Bronchial epithelial cell (primary cell): Measurements from ENCODE around the gene TELO2. TPM values are rescaled to one million over a fixed set of nuclear protein-coding genes. Genes with fewer than 3 reads are reported as not detected.

ENCODE experiments used
- DNase-seq: peaks from one replicate; pipeline ENCODE4 v3.0.0-alpha.2; 2010; ENCODE audit warnings: low read depth
- FAIRE-seq: peaks from 2 replicates; lab custom pipeline; 2011; peaks lifted over from hg19 to GRCh38; lab: Jason Lieb, UNC
- H3K27me3 ChIP-seq: 2 replicates; pipeline ENCODE4 v1.5.1; 2011; ENCODE audit warnings: low read length; ENCODE audit not compliant: control insufficient read depth, insufficient read depth
- H3K36me3 ChIP-seq: 2 replicates; pipeline ENCODE4 v1.5.1; 2011; ENCODE audit warnings: low read length; ENCODE audit not compliant: control insufficient read depth, insufficient read depth
- H3K4me3 ChIP-seq: 2 replicates; pipeline ENCODE4 v1.5.1; 2011; ENCODE audit warnings: mild to moderate bottlenecking, low read depth, low read length, control low read depth
- total RNA-seq: library from RNA; depleted of rRNA; stranded (reverse); fragments of >200 nt; gene quantifications from 2 replicates; pipeline ENCODE4 v1.2.1, GENCODE V29; 2014
- TF ChIP-seq, protein P1 (sequence below): IDR thresholded peaks from 2 replicates; pipeline ENCODE4 v1.5.1; 2011; ENCODE audit warnings: mild to moderate bottlenecking, moderate library complexity, low read length, control low read depth, inconsistent platforms; ENCODE audit not compliant: insufficient read depth, severe bottlenecking

Gene TELO2
- total RNA-seq, 1 donor from 2014 or later: 8.2 TPM

DNA sequence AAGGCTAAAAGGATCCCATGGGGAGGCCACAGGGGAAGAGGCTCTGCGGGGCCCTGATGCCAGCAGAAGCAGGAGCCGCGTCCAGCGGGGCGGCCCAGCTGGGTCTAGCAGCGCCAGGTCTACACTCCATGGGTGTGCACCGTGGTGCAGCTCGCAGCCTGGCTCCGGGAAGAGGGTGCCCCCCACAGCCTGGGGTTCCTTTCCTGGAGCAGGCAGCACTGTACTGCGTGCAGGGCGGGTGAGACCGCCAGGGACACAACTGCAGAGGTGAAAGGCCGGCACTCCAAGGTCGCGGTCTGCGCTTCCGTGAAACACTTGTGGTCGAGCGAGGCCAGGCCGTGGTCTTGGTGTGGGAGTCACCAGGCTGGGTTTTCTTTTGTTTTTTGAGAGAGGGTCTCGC lies 42.3 kb upstream of the TELO2 start:
- no peak for DNase-seq
- FAIRE-seq: no peak
- Histone ChIP-seq H3K36me3 (peaks cover 10% of the 10 kb centered on the region), H3K27me3 (no peaks in the 10 kb centered on the region), H3K4me3 (no peak overlapping the region)
- TF ChIP-seq, protein P1, sequence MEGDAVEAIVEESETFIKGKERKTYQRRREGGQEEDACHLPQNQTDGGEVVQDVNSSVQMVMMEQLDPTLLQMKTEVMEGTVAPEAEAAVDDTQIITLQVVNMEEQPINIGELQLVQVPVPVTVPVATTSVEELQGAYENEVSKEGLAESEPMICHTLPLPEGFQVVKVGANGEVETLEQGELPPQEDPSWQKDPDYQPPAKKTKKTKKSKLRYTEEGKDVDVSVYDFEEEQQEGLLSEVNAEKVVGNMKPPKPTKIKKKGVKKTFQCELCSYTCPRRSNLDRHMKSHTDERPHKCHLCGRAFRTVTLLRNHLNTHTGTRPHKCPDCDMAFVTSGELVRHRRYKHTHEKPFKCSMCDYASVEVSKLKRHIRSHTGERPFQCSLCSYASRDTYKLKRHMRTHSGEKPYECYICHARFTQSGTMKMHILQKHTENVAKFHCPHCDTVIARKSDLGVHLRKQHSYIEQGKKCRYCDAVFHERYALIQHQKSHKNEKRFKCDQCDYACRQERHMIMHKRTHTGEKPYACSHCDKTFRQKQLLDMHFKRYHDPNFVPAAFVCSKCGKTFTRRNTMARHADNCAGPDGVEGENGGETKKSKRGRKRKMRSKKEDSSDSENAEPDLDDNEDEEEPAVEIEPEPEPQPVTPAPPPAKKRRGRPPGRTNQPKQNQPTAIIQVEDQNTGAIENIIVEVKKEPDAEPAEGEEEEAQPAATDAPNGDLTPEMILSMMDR: no peak

DNA sequence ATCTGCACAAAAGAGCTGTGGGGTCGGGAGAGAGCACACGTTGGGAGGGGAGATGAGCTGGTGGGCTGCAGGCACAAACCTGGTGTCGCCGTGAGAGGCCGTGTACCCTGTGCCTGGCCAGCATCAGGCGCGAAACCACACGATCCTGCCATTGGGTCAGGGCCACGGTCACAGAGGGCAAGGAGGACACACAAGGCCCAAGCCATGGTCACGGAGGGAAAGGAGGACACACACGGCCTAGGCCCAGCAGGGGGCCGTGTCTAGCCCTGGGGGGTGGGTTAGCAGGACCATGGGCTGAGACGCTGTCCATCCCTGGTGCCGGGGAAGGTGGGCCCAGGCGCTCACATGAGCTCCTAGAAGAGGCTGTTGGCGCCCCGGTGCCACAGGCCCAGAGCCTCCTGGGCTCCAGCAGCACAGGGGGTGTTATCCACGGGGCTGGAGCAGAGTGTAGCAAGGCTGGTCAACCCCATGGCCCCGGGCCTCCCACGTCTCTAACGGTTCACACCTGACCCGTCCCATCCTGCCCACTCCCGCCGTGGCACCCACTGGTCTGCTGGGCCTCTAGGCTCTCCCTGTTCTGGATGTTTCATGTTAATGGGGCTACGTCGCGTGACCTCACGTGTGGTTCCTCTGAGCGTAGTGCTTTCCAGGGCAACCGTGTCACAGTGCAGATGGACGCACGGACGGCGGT lies 41.3 kb upstream of the TELO2 start:
- peaks cover 9% of the 10 kb centered on the region for H3K36me3 ChIP-seq
- FAIRE-seq (no peak), DNase-seq (no peak)
- no peak overlapping the region for H3K4me3 ChIP-seq
- no peaks in the 10 kb centered on the region for H3K27me3 ChIP-seq
- TF ChIP-seq, protein P1: no peak

DNA sequence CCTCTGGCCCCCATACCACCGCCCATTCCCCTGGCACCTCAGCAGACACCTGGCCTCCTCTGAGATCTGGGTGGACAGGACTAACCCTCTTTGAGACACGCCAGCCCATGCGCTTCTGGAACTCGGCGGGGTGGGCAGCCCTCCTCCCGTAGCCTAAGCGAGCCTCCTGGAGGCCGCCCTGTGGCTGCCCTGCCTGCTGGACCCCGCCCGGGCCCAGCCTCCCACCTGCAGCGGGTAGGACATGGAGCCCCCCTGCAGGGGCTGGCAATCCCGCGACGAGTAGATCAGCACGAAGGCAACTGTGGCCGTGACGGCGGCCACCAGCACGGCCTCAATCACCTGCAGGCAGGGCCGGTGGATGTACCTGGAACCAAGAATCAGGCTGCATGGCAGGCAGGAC lies 40.6 kb upstream of the TELO2 start:
- FAIRE-seq (no peak), DNase-seq (no peak)
- TF ChIP-seq, protein P1: no peak
- Histone ChIP-seq H3K4me3 (no peak overlapping the region), H3K27me3 (no peaks in the 10 kb centered on the region), H3K36me3 (peaks cover 11% of the 10 kb centered on the region)

DNA sequence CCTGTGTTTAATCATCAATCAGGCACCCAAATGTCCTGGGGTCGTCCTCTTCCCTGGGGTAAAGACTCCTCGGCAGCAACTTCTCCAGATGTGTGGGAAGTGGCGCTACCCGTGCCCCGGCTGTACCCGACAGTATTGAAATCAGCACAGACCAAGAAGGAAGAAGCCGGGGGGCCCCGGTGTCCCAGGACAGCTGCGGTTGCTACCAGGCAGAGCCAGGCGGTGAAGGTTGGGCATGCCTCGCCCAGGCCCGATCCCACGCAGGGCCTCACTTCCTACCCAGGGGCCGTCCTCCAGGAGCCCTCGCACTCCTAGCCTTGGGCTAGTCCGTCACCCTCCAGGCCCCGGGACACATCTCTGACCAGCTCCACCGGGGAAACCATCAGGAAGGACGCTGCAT lies 39.8 kb upstream of the TELO2 start:
- TF ChIP-seq, protein P1: no peak
- DNase-seq (no peak), FAIRE-seq (no peak)

DNA sequence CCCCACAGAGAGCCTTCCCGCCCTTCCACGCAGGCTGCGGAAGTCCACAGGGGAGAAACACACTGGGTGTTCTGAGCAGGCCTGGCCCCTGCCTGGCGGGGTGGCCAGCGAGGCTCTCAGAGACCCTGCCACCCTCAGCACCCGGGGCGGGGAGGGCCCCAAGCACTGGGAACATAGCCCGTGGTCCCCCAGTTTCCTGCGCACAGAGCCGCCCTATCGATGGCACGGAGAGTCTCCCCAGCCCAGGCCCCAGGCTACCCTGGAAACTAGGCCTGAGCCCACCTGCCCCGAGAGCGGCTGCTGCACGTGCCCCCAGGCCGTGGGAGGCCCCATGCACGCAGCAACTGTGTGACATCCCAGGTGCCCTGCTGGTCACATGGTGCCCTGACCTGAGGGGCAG lies 38.6 kb upstream of the TELO2 start:
- DNase-seq (no peak), FAIRE-seq (no peak)
- TF ChIP-seq, protein P1: no peak
- H3K27me3 ChIP-seq: no peaks in the 10 kb centered on the region
- H3K36me3 ChIP-seq: peaks cover 6% of the 10 kb centered on the region
- H3K4me3 ChIP-seq: no peak overlapping the region

More for the DNA sequence above, 39.8 kb upstream of the TELO2 start:
- peaks cover 8% of the 10 kb centered on the region for H3K36me3 ChIP-seq
- no peaks in the 10 kb centered on the region for H3K27me3 ChIP-seq
- H3K4me3 ChIP-seq: no peak overlapping the region
